HG03558 (cell line): Measurements from ENCODE around the gene GTPBP6.
"Not testable (repeated sequence)": the region's sequence is repeated elsewhere in the genome, so short reads cannot be mapped to it uniquely, and the experiment has no call there.

Experiments used
- ATAC-seq: cut with Tn5 transposase; IDR thresholded peaks from one replicate; pipeline ENCODE4 v1.9.1; 2021; ENCODE audit warnings: moderate number of reproducible peaks; ENCODE audit not compliant: unreplicated experiment; ENCODE audit errors: extremely low read depth

GTPBP6 gene

GRCh38 chrX:298993-299392 is 19.6 kb downstream of the GTPBP6 start:
- no peak for ATAC-seq

- ATAC-seq = no peak
Measured at GRCh38 chrX:295136-295535, 23.5 kb downstream of the GTPBP6 start.

GRCh38 chrX:292900-293897 is 25.4 kb downstream of the GTPBP6 start:
- ATAC-seq = no peak

GRCh38 chrX:291411-291901 is 27.1 kb downstream of the GTPBP6 start:
- ATAC-seq = no peak

- no peak for ATAC-seq
Measured at GRCh38 chrX:290476-291166, 28.0 kb downstream of the GTPBP6 start.

GRCh38 chrX:288561-288991 is 30.0 kb downstream of the GTPBP6 start:
- ATAC-seq = no peak

- ATAC-seq = no peak
Measured at GRCh38 chrX:287670-288069, 30.9 kb downstream of the GTPBP6 start.

- ATAC-seq = no peak
Measured at GRCh38 chrX:285076-285677, 33.4 kb downstream of the GTPBP6 start.

- peak; percentile 95 for ATAC-seq
Measured at GRCh38 chrX:283115-283845, 35.3 kb downstream of the GTPBP6 start.

- not testable (repeated sequence) for ATAC-seq
Measured at GRCh38 chrX:282000-282681, 36.5 kb downstream of the GTPBP6 start.

- ATAC-seq = no peak
Measured at GRCh38 chrX:281166-281999, 37.2 kb downstream of the GTPBP6 start, which contains the start of gene PLCXD1. TSS of gene PLCXD1 (plus strand) at chrX:281381. CDS start at chrX:284188, 2,807 bp downstream.

- not testable (repeated sequence) for ATAC-seq
Measured at GRCh38 chrX:280722-281121, 37.9 kb downstream of the GTPBP6 start.

GRCh38 chrX:279757-280604 is 38.6 kb downstream of the GTPBP6 start:
- not testable (repeated sequence) for ATAC-seq

GRCh38 chrX:276581-277201 is 41.9 kb downstream of the GTPBP6 start:
- ATAC-seq = no peak

- ATAC-seq = peak; percentile 70
Measured at GRCh38 chrX:275967-276580, 42.5 kb downstream of the GTPBP6 start.

- no peak for ATAC-seq
Measured at GRCh38 chrX:275476-275966, 43.1 kb downstream of the GTPBP6 start.
